Activated CD8-positive, alpha-beta memory T cell treated with anti-CD3 and anti-CD28 coated beads, Interleukin-2, amount 10 ng/mL, durations not matched to agents 7 days and 5 days (primary cell): Measurements from ENCODE around the gene FKBP4. TPM values are rescaled to one million over a fixed set of nuclear protein-coding genes. Genes with fewer than 3 reads are reported as not detected.

Experiments
- ATAC-seq: fragments of 150-1000 bp; cut with Tn5 transposase; one replicate; pipeline ENCODE4 v1.10.0; 2021; ENCODE audit warnings: moderate library complexity
- CTCF ChIA-PET: fragments of 350-600 bp; sonication (Branson Sonifier 250); formaldehyde crosslinking; loops from one replicate; lab custom pipeline; 2021; ENCODE audit warnings: antibody characterized with exemption; lab: Charles Lee
- DNase-seq: peaks from one replicate; pipeline ENCODE4 v3.0.0-alpha.2; 2020
- H3K27ac Mint-ChIP-seq: one replicate; pipeline ENCODE4 v1.8.0; 2021; ENCODE audit warnings: mild to moderate bottlenecking, mixed read lengths
- H3K27me3 Mint-ChIP-seq: one replicate; pipeline ENCODE4 v1.8.0; 2021; ENCODE audit warnings: mixed read lengths
- H3K36me3 Mint-ChIP-seq: one replicate; pipeline ENCODE4 v1.8.0; 2021; ENCODE audit warnings: mild to moderate bottlenecking, mixed read lengths
- H3K4me1 Mint-ChIP-seq: one replicate; pipeline ENCODE4 v1.8.0; 2021; ENCODE audit warnings: mixed read lengths
- H3K4me3 Mint-ChIP-seq: one replicate; pipeline ENCODE4 v1.8.0; 2021; ENCODE audit warnings: mild to moderate bottlenecking, moderate library complexity, mixed read lengths
- H3K9me3 Mint-ChIP-seq: one replicate; pipeline ENCODE4 v1.8.0; 2022; ENCODE audit warnings: low read depth, mixed read lengths
- total RNA-seq, 2 experiments: library from RNA; stranded (reverse); gene quantifications; one replicate each; pipeline ENCODE4 v1.2.3, GENCODE V29; 2021

FKBP4 gene
- total RNA-seq, 2 experiments from 2014 or later: 78.2 to 109 TPM

DNA sequence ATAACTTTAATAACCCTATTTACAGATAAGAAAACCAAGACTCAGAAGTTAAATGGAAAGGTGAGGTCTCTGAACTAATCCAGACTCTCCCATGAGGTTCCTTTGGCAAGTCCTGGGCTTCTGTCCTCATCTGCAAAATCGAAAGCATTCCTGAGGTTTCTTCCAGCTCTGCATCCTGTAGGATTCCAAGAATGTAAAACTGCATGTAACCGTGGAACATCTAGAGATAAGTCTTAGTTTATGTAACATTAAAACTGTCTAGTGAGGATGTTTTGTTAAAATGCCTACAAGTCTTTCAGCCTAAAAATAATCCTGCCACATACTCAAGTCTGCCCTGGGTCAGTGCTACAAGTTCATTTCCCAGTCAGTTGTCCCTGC, 10.4 kb downstream of the FKBP4 start:
- Mint-ChIP-seq H3K4me3 (no peak overlapping the region), H3K4me1 (no peaks in the 10 kb centered on the region), H3K27ac (no peak overlapping the region), H3K36me3 (peaks cover 30% of the 10 kb centered on the region), H3K9me3 (no peaks in the 10 kb centered on the region), H3K27me3 (no peaks in the 10 kb centered on the region)
- no peak for DNase-seq
- CTCF ChIA-PET: interaction anchor here (1.0 kb wide), 1 partner anchor 10 kb away, joined by 4 read pairs; no protein-coding TSS in a partner anchor
- no peak for ATAC-seq

GRCh38 chr12:2806700-2807099, 11.9 kb downstream of the FKBP4 start:
- Mint-ChIP-seq H3K4me1 (peaks cover 3% of the 10 kb centered on the region), H3K27ac (no peak overlapping the region), H3K27me3 (no peaks in the 10 kb centered on the region), H3K36me3 (peaks cover 20% of the 10 kb centered on the region), H3K4me3 (no peak overlapping the region), H3K9me3 (no peaks in the 10 kb centered on the region)
- CTCF ChIA-PET: interaction anchor here (2.0 kb wide), 1 partner anchor 23 kb away, joined by 4 read pairs; no protein-coding TSS in a partner anchor
- ATAC-seq (no peak), DNase-seq (no peak)

DNA sequence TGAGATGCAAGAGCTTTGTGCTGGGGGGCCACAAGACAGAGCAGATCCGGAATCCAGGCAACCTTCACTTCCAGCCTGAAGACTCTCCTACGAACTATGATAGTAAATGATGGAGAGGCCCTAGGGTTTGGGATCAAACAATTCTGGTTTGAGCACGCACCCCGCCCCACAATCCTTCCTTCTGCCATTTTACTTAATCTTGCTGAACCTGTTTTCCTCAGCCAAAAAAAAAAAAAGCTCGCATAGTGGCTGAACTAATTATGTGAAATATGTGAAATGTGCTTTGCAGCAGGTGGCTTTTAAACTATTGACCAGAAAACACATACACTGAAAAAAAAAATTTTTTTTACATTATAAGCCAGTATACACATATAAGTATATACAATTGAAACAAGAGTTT, 17.0 kb downstream of the FKBP4 start:
- ATAC-seq: no peak
- Mint-ChIP-seq H3K36me3 (peaks cover 5% of the 10 kb centered on the region), H3K27ac (no peak overlapping the region), H3K4me3 (peak overlapping the region; percentile 99), H3K9me3 (no peaks in the 10 kb centered on the region), H3K27me3 (no peaks in the 10 kb centered on the region), H3K4me1 (peaks cover 25% of the 10 kb centered on the region)
- no peak for DNase-seq
- CTCF ChIA-PET: interaction anchor here (3.4 kb wide), 1 partner anchor 129 kb away, joined by 10 read pairs; no protein-coding TSS in a partner anchor

GRCh38 chr12:2812290-2813213, 17.8 kb downstream of the FKBP4 start, which contains the start of gene ITFG2:
Gene ITFG2, plus strand, starts transcription at chr12:2812668. Its CDS starts 93 bp downstream, at chr12:2812761.
- Mint-ChIP-seq H3K9me3 (no peaks in the 10 kb centered on the region), H3K27me3 (no peaks in the 10 kb centered on the region), H3K4me1 (peaks cover 25% of the 10 kb centered on the region), H3K36me3 (peaks cover 3% of the 10 kb centered on the region), H3K27ac (peak within 1 kb of the TSS; percentile 98), H3K4me3 (peak within 1 kb of the TSS; percentile 99)
- CTCF ChIA-PET: interaction anchor here (1.0 to 3.4 kb wide), 8 partner anchors 8 to 130 kb away, joined by 3 to 10 read pairs (median 4); partner anchors contain the start of gene FKBP4
- ATAC-seq: peak; percentile 96
- DNase-seq: peak; percentile 99

GRCh38 chr12:2813214-2814185, 18.7 kb downstream of the FKBP4 start:
- Mint-ChIP-seq H3K4me3 (peak overlapping the region; percentile 99), H3K36me3 (peaks cover 8% of the 10 kb centered on the region), H3K27me3 (no peaks in the 10 kb centered on the region), H3K27ac (peak overlapping the region; percentile 98), H3K9me3 (no peaks in the 10 kb centered on the region), H3K4me1 (peaks cover 25% of the 10 kb centered on the region)
- peak; percentile 79 for DNase-seq
- CTCF ChIA-PET: interaction anchor here (1.0 to 3.4 kb wide), 16 partner anchors 9 to 131 kb away, joined by 3 to 10 read pairs (median 3); partner anchors contain the start of genes FKBP4, FOXM1, RHNO1 and TULP3
- ATAC-seq: peak; percentile 35

DNA sequence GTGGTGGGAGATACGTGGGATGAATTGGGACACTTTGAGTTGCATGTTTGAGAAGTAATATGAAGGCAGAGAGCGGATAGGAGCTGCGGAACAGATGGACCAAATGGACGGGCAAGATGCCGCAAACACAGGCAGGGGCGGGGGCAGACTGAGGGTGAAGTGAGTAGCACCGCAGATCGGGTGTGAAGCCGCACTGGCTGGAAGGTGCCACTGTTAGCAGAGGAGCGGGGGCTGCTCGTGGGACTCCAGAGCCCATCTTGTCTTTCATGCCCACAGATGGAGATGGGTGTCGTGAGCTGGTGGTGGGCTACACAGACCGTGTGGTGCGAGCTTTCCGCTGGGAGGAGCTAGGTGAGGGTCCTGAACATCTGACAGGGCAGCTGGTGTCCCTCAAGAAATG, 25.0 kb downstream of the FKBP4 start:
- H3K4me1 Mint-ChIP-seq: peaks cover 7% of the 10 kb centered on the region
- no peaks in the 10 kb centered on the region for H3K9me3 Mint-ChIP-seq
- CTCF ChIA-PET: no interaction called here
- DNase-seq (no peak), ATAC-seq (no peak)
- H3K36me3 Mint-ChIP-seq: peaks cover 16% of the 10 kb centered on the region
- H3K27ac Mint-ChIP-seq: no peak overlapping the region
- H3K4me3 Mint-ChIP-seq: no peak overlapping the region
- no peaks in the 10 kb centered on the region for H3K27me3 Mint-ChIP-seq

DNA sequence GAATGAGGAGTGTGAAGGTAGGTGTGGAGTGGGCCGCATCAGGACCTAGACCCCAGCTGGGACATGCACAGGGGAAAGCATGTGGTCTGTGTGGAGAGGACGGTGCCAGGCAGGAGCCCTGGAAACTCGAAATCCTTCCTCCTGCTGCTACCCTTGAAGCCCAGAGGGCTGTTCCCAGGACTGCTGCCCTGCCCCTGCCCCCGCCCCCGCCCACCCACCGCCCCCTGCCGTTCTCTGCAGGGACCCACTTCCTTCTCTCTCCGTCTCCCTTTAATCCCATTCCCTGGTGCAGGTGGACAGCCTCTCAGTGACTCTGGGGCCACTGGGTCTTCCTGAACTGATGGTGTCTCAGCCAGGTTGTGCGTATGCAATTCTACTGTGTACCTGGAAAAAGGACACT, 25.7 kb downstream of the FKBP4 start:
- Mint-ChIP-seq H3K27me3 (no peaks in the 10 kb centered on the region), H3K36me3 (peaks cover 18% of the 10 kb centered on the region), H3K27ac (no peak overlapping the region), H3K4me1 (peaks cover 3% of the 10 kb centered on the region), H3K9me3 (no peaks in the 10 kb centered on the region), H3K4me3 (no peak overlapping the region)
- DNase-seq (no peak), ATAC-seq (no peak)
- CTCF ChIA-PET: no interaction called here

DNA sequence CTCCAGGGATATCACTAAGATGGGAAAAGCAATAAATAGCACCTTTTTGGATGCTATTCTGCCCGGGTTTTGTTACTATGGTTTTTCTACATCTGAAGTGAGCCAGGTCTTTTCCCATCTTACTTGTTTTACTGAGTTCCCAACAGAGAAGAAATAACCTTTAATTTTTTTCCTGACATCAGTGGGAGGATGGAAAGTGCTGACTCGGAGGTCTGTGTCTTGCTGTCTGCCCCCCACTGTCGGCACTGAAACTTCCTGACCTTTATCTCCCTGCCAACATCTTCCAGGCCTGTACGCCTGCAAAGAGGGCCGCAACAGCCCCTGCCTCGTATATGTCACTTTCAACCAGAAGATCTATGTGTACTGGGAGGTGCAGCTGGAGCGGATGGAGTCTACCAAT, 28.7 kb downstream of the FKBP4 start:
- DNase-seq (no peak), ATAC-seq (no peak)
- H3K9me3 Mint-ChIP-seq: no peaks in the 10 kb centered on the region
- no peak overlapping the region for H3K4me3 Mint-ChIP-seq
- CTCF ChIA-PET: no interaction called here
- peaks cover 14% of the 10 kb centered on the region for H3K36me3 Mint-ChIP-seq
- no peaks in the 10 kb centered on the region for H3K4me1 Mint-ChIP-seq
- H3K27ac Mint-ChIP-seq: no peak overlapping the region
- H3K27me3 Mint-ChIP-seq: no peaks in the 10 kb centered on the region

- CTCF ChIA-PET: interaction anchor here (1.0 kb wide), 1 partner anchor 12 kb away, joined by 3 read pairs; the partner anchor contains the start of gene ITFG2
- Mint-ChIP-seq H3K27ac (no peak overlapping the region), H3K4me1 (no peaks in the 10 kb centered on the region), H3K9me3 (no peaks in the 10 kb centered on the region), H3K27me3 (no peaks in the 10 kb centered on the region), H3K36me3 (peaks cover 16% of the 10 kb centered on the region), H3K4me3 (no peak overlapping the region)
- DNase-seq (no peak), ATAC-seq (no peak)
These were observed 29.8 kb downstream of the FKBP4 start for GRCh38 chr12:2824541-2824940.

DNA sequence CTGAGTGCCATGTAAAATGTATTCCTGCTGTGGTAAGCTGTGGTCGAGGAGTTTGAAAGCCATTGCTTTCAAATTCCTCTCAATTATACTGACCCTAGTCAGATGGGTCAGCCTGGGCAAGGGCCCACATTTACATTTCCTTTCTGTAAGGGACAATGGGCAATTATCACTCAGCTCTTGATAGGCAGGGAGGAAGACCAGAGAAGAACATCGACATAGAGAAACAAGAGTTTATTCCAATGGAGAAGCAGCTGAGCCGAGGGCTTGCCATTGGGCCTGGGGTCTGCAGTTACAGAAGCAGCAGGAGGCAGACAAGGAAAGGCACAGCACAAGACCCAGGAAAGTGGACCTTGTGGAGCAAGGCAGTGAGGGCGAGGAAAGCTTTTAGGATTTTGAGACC, 30.4 kb downstream of the FKBP4 start:
- DNase-seq (no peak), ATAC-seq (no peak)
- no peaks in the 10 kb centered on the region for H3K27me3 Mint-ChIP-seq
- H3K9me3 Mint-ChIP-seq: no peaks in the 10 kb centered on the region
- H3K36me3 Mint-ChIP-seq: peaks cover 14% of the 10 kb centered on the region
- H3K4me1 Mint-ChIP-seq: no peaks in the 10 kb centered on the region
- CTCF ChIA-PET: interaction anchor here (1.0 kb wide), 1 partner anchor 12 kb away, joined by 3 read pairs; the partner anchor contains the start of gene ITFG2
- no peak overlapping the region for H3K27ac Mint-ChIP-seq
- no peak overlapping the region for H3K4me3 Mint-ChIP-seq

GRCh38 chr12:2826036-2826435, 31.3 kb downstream of the FKBP4 start:
- DNase-seq (no peak), ATAC-seq (no peak)
- Mint-ChIP-seq H3K4me3 (no peak overlapping the region), H3K27ac (no peak overlapping the region), H3K27me3 (no peaks in the 10 kb centered on the region), H3K36me3 (peaks cover 14% of the 10 kb centered on the region), H3K9me3 (no peaks in the 10 kb centered on the region), H3K4me1 (no peaks in the 10 kb centered on the region)
- CTCF ChIA-PET: no interaction called here

GRCh38 chr12:2826721-2827515, 32.1 kb downstream of the FKBP4 start:
- CTCF ChIA-PET: no interaction called here

More at GRCh38 chr12:2826721-2827515, 32.1 kb downstream of the FKBP4 start:
- H3K36me3 Mint-ChIP-seq: peaks cover 11% of the 10 kb centered on the region
- no peaks in the 10 kb centered on the region for H3K27me3 Mint-ChIP-seq
- no peaks in the 10 kb centered on the region for H3K9me3 Mint-ChIP-seq
- H3K4me3 Mint-ChIP-seq: no peak overlapping the region
- no peak for DNase-seq
- no peak for ATAC-seq
- H3K27ac Mint-ChIP-seq: no peak overlapping the region
- H3K4me1 Mint-ChIP-seq: no peaks in the 10 kb centered on the region
